Stimulated activated CD8-positive, alpha-beta memory T cell treated with anti-CD3 and anti-CD28 coated beads, Interleukin-15, amount 100 ng/mL, for 4 hours (primary cell): ENCODE data around the gene RGS18.
"Not testable (repeated sequence)": the region's sequence is repeated elsewhere in the genome, so short reads cannot be mapped to it uniquely, and the experiment has no call there.

Experiments
- DNase-seq, 2 donors: peaks; one replicate each; pipeline ENCODE4 v3.0.0-alpha.2; 2020; ENCODE audit warnings: low read depth in 2 of 2

Gene RGS18

GRCh38 chr1:192158181-192158580 lies at the start of gene RGS18:
Gene RGS18 (plus strand): TSS chr1:192158462. CDS start chr1:192158638, 176 bp downstream.
- no peak for DNase-seq

- no peak for DNase-seq
Observed at GRCh38 chr1:192109576-192109975, 48.7 kb upstream of the RGS18 start.

GRCh38 chr1:192115000-192115399 lies 43.3 kb upstream of the RGS18 start:
- DNase-seq, result no peak

GRCh38 chr1:192118881-192119405 lies 39.3 kb upstream of the RGS18 start:
- no peak for DNase-seq

GRCh38 chr1:192119701-192120100 lies 38.6 kb upstream of the RGS18 start:
- DNase-seq, result no peak

- DNase-seq, result no peak
Observed at GRCh38 chr1:192122668-192123067, 35.6 kb upstream of the RGS18 start.

GRCh38 chr1:192123212-192123611 lies 35.0 kb upstream of the RGS18 start:
- no peak for DNase-seq

- no peak for DNase-seq
Observed at GRCh38 chr1:192126030-192126619, 32.1 kb upstream of the RGS18 start.

- no peak for DNase-seq
Observed at GRCh38 chr1:192130175-192130574, 28.1 kb upstream of the RGS18 start.

- DNase-seq, result not testable (repeated sequence)
Observed at GRCh38 chr1:192130865-192131264, 27.4 kb upstream of the RGS18 start.

GRCh38 chr1:192131914-192132313 lies 26.3 kb upstream of the RGS18 start:
- no peak for DNase-seq

- no peak for DNase-seq
Observed at GRCh38 chr1:192133350-192133926, 24.8 kb upstream of the RGS18 start.

- DNase-seq, result no peak
Observed at GRCh38 chr1:192140382-192140781, 17.9 kb upstream of the RGS18 start.

- no peak for DNase-seq
Observed at GRCh38 chr1:192147221-192147620, 11.0 kb upstream of the RGS18 start.

GRCh38 chr1:192147696-192148095 lies 10.6 kb upstream of the RGS18 start:
- DNase-seq, result no peak

- no peak for DNase-seq
Observed at GRCh38 chr1:192151176-192151575, 7.1 kb upstream of the RGS18 start.

- no peak for DNase-seq
Observed at GRCh38 chr1:192153276-192153675, 5.0 kb upstream of the RGS18 start.

- no peak for DNase-seq
Observed at GRCh38 chr1:192157067-192157466, 1.2 kb upstream of the RGS18 start.

GRCh38 chr1:192159014-192159413 lies 752 bp downstream of the RGS18 start:
- no peak for DNase-seq

GRCh38 chr1:192159781-192160180 lies 1.5 kb downstream of the RGS18 start:
- no peak for DNase-seq

GRCh38 chr1:192160196-192160595 lies 1.9 kb downstream of the RGS18 start:
- DNase-seq, result no peak

GRCh38 chr1:192161976-192162375 lies 3.7 kb downstream of the RGS18 start:
- DNase-seq, result no peak

- no peak for DNase-seq
Observed at GRCh38 chr1:192162376-192162775, 4.1 kb downstream of the RGS18 start.

- DNase-seq, result not testable (repeated sequence)
Observed at GRCh38 chr1:192165002-192165401, 6.7 kb downstream of the RGS18 start.
